ENCODE results near the gene BSND.

The BSND gene

GRCh38 chr1:55061000-55061705, 62.4 kb downstream of the BSND start:
- H3K27ac ChIP-seq (ENCODE audit: insufficient read depth, low read depth, low read length, poor library complexity, severe bottlenecking) = no peak overlapping the region
- no peaks in the 10 kb centered on the region for H3K36me3 ChIP-seq (ENCODE audit: control insufficient read depth, insufficient read depth, low read length)
- H3K27me3 ChIP-seq (ENCODE audit: control insufficient read depth, insufficient read depth, low read length, poor library complexity, severe bottlenecking) = no peaks in the 10 kb centered on the region
- H3K4me3 ChIP-seq (ENCODE audit: insufficient read depth, low read depth, low read length) = no peak overlapping the region
- H3K4me1 ChIP-seq (ENCODE audit: control insufficient read depth, insufficient read depth, low read length) = no peaks in the 10 kb centered on the region
- H3K9me3 ChIP-seq (ENCODE audit: control insufficient read depth, low read length) = no peaks in the 10 kb centered on the region
- 90 to 91% methylated on average over 13 of the region's 13 CpGs for WGBS, 2 experiments
